Kasumi-1 (cell line): Measurements from ENCODE around the gene KRTAP4-9.
"Not testable (repeated sequence)": the region's sequence is repeated elsewhere in the genome, so short reads cannot be mapped to it uniquely, and the experiment has no call there.

ENCODE experiments used
- DNase-seq, 2 experiments: peaks; one replicate each; lab custom pipeline; 2025; lab: John Stamatoyannopoulos, UW

KRTAP4-9 gene

GRCh38 chr17:41105347-41105746 is at the start of gene KRTAP4-9:
KRTAP4-9 (plus strand) TSS chr17:41105389; CDS start chr17:41105389, 0 bp downstream.
- DNase-seq, result not testable (repeated sequence)

- DNase-seq, result no peak
Observed at GRCh38 chr17:41057547-41057946, 47.6 kb upstream of the KRTAP4-9 start.

GRCh38 chr17:41058741-41059140 is 46.4 kb upstream of the KRTAP4-9 start:
- no peak for DNase-seq

- DNase-seq, result not testable (repeated sequence)
Observed at GRCh38 chr17:41059276-41060051, 45.7 kb upstream of the KRTAP4-9 start.

- no peak for DNase-seq
Observed at GRCh38 chr17:41060052-41060604, 45.1 kb upstream of the KRTAP4-9 start, which contains the start of gene KRTAP2-3. KRTAP2-3 (minus strand) TSS chr17:41060114; CDS start chr17:41060050, 64 bp downstream.

- DNase-seq, result no peak
Observed at GRCh38 chr17:41061964-41062363, 43.2 kb upstream of the KRTAP4-9 start.

GRCh38 chr17:41063449-41063848 is 41.7 kb upstream of the KRTAP4-9 start:
- no peak for DNase-seq

GRCh38 chr17:41064301-41064700 is 40.9 kb upstream of the KRTAP4-9 start:
- no peak for DNase-seq

GRCh38 chr17:41065016-41065689 is 40.0 kb upstream of the KRTAP4-9 start:
- not testable (repeated sequence) for DNase-seq

GRCh38 chr17:41065829-41066624 is 39.2 kb upstream of the KRTAP4-9 start, which contains the start of gene KRTAP2-4:
KRTAP2-4 (minus strand) TSS chr17:41065879; CDS start chr17:41065845, 34 bp downstream.
- no peak for DNase-seq

GRCh38 chr17:41067281-41067680 is 37.9 kb upstream of the KRTAP4-9 start:
- no peak for DNase-seq

GRCh38 chr17:41069031-41069430 is 36.2 kb upstream of the KRTAP4-9 start:
- no peak for DNase-seq

- DNase-seq, result no peak
Observed at GRCh38 chr17:41071606-41072360, 33.4 kb upstream of the KRTAP4-9 start.

- no peak for DNase-seq
Observed at GRCh38 chr17:41073676-41074075, 31.5 kb upstream of the KRTAP4-9 start.

- no peak for DNase-seq
Observed at GRCh38 chr17:41076788-41077187, 28.4 kb upstream of the KRTAP4-9 start.

- DNase-seq, result no peak
Observed at GRCh38 chr17:41082626-41083025, 22.6 kb upstream of the KRTAP4-9 start.

GRCh38 chr17:41083427-41083826 is 21.8 kb upstream of the KRTAP4-9 start:
- DNase-seq, result not testable (repeated sequence)

GRCh38 chr17:41084100-41084856 is 20.9 kb upstream of the KRTAP4-9 start, which contains the start of gene KRTAP4-7:
KRTAP4-7 (plus strand) TSS chr17:41084150; CDS start chr17:41084207, 57 bp downstream.
- DNase-seq, result not testable (repeated sequence)

GRCh38 chr17:41088760-41089352 is 16.3 kb upstream of the KRTAP4-9 start:
- DNase-seq, result not testable (repeated sequence)

- no peak for DNase-seq
Observed at GRCh38 chr17:41096055-41096454, 9.1 kb upstream of the KRTAP4-9 start.
